Ovary (tissue), 3 donors: ENCODE data around the gene SYT10.

Experiments
- EP300 ChIP-seq: sonication (generic); formaldehyde crosslinking; IDR thresholded peaks from one replicate; pipeline ENCODE4 v1.6.1; 2017; ENCODE audit warnings: antibody characterized with exemption
- POLR2A ChIP-seq: fragments of 450-650 bp; IDR thresholded peaks from one replicate; pipeline ENCODE4 v1.6.1; 2017; ENCODE audit warnings: antibody characterized with exemption, mild to moderate bottlenecking, moderate library complexity
- TF ChIP-seq, protein P1 (sequence below), 3 donors: fragments of 450-650 bp in 2 of 3; fragments of 200-600 bp in 1 of 3; IDR thresholded peaks; one replicate each; pipeline versions ENCODE4 v1.5.1 to v1.8.0; 2016 to 2022; ENCODE audit warnings: antibody characterized with exemption in 3 of 3, mild to moderate bottlenecking in 1 of 3
- donor health status: DM: no; HTN: no; CAD: no.

GRCh38 chr12:33440477-33440876 lies 858 bp upstream of the SYT10 start:
- TF ChIP-seq, protein P1, sequence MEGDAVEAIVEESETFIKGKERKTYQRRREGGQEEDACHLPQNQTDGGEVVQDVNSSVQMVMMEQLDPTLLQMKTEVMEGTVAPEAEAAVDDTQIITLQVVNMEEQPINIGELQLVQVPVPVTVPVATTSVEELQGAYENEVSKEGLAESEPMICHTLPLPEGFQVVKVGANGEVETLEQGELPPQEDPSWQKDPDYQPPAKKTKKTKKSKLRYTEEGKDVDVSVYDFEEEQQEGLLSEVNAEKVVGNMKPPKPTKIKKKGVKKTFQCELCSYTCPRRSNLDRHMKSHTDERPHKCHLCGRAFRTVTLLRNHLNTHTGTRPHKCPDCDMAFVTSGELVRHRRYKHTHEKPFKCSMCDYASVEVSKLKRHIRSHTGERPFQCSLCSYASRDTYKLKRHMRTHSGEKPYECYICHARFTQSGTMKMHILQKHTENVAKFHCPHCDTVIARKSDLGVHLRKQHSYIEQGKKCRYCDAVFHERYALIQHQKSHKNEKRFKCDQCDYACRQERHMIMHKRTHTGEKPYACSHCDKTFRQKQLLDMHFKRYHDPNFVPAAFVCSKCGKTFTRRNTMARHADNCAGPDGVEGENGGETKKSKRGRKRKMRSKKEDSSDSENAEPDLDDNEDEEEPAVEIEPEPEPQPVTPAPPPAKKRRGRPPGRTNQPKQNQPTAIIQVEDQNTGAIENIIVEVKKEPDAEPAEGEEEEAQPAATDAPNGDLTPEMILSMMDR (IDR thresholded peaks at IDR 0.05), result no peak
- TF ChIP-seq POLR2A (no peak), EP300 (no peak)
